Testis (tissue), 2 donors: ENCODE data around the gene TTLL10.

ENCODE experiments used
- POLR2A ChIP-seq: fragments of 450-650 bp; IDR thresholded peaks from one replicate; pipeline ENCODE4 v1.6.1; 2017; ENCODE audit warnings: antibody characterized with exemption, mild to moderate bottlenecking, moderate library complexity
- TF ChIP-seq, protein P1 (sequence below), 3 experiments: fragments of 450-650 bp in 2 of 3; fragments of 200-600 bp in 1 of 3; sonication (generic) in 1 of 3; IDR thresholded peaks; one replicate each; pipeline ENCODE4 v1.5.1; 2016 to 2019; ENCODE audit warnings: antibody characterized with exemption in 3 of 3, mild to moderate bottlenecking in 2 of 3, moderate library complexity in 1 of 3

DNA sequence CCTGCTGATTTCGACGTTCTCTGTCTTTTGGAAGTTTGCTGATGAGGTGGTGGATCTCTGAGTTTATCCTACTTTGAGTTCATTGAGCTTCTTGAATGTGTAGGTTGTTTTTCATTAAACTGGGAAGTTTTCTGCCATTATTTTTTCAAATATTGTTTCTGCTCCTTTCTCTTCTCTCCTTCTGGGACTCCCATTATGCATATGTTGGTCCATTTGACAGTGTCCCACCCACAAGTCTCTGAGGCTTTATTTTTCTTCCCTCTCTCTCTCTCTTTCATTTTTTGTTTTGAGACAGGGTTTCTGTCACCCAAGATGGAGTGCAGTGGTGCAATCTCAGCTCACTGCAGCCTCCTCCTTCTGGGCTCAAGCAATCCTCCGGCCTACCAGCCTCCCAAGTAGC is 21.0 kb downstream of the TTLL10 start:
- TF ChIP-seq, protein P1, sequence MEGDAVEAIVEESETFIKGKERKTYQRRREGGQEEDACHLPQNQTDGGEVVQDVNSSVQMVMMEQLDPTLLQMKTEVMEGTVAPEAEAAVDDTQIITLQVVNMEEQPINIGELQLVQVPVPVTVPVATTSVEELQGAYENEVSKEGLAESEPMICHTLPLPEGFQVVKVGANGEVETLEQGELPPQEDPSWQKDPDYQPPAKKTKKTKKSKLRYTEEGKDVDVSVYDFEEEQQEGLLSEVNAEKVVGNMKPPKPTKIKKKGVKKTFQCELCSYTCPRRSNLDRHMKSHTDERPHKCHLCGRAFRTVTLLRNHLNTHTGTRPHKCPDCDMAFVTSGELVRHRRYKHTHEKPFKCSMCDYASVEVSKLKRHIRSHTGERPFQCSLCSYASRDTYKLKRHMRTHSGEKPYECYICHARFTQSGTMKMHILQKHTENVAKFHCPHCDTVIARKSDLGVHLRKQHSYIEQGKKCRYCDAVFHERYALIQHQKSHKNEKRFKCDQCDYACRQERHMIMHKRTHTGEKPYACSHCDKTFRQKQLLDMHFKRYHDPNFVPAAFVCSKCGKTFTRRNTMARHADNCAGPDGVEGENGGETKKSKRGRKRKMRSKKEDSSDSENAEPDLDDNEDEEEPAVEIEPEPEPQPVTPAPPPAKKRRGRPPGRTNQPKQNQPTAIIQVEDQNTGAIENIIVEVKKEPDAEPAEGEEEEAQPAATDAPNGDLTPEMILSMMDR (IDR thresholded peaks at IDR 0.05), result no peak
- no peak for TF ChIP-seq POLR2A
